Measurements from ENCODE around the gene PITX2. TPM values are rescaled to one million over a fixed set of nuclear protein-coding genes. Genes with fewer than 3 reads are reported as not detected.
A peak's percentile ranks its signal among the peaks of the same experiment; 100 is the strongest.
"Not testable (repeated sequence)": the region's sequence is repeated elsewhere in the genome, so short reads cannot be mapped to it uniquely, and the experiment has no call there.

The PITX2 gene
- total and polyA plus RNA-seq, 8 donors = 0.09 to 0.16 TPM; not detected in 6

DNA sequence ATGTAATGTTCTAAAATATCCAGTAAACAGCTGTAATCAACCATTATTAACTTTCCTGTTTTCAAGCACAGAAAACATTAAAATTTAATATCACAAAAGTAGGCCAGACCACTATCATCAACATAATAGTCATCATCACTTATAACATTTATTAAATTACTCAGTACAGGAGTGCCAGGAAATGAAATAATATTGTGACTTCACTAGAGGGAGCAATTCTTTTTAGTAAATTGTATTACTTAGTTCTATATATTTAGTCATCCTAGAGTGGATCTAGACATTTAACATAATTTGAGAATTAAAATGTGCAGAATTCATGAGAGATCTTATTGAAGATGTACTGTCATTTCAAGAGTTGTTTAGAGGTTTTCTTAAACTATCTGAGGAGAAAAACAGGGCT lies 33.6 kb downstream of the PITX2 start:
- no peak for TF ChIP-seq CTCF (IDR thresholded peaks at IDR 0.05)
- H3K9me3 ChIP-seq = no peaks in the 10 kb centered on the region
- no peak overlapping the region for H3K27ac ChIP-seq
- peaks cover 0 to 6% (median 2%) of the 10 kb centered on the region in 4 donors for H3K27me3 ChIP-seq
- H3K36me3 ChIP-seq = no peaks in the 10 kb centered on the region
- ATAC-seq (no peak), DNase-seq (no peak), FAIRE-seq (no peak)
- intact Hi-C loops (cut with DNase I) = no loop called here
- no peak overlapping the region for H3K4me3 ChIP-seq
- no peaks in the 10 kb centered on the region for H3K4me1 ChIP-seq

DNA sequence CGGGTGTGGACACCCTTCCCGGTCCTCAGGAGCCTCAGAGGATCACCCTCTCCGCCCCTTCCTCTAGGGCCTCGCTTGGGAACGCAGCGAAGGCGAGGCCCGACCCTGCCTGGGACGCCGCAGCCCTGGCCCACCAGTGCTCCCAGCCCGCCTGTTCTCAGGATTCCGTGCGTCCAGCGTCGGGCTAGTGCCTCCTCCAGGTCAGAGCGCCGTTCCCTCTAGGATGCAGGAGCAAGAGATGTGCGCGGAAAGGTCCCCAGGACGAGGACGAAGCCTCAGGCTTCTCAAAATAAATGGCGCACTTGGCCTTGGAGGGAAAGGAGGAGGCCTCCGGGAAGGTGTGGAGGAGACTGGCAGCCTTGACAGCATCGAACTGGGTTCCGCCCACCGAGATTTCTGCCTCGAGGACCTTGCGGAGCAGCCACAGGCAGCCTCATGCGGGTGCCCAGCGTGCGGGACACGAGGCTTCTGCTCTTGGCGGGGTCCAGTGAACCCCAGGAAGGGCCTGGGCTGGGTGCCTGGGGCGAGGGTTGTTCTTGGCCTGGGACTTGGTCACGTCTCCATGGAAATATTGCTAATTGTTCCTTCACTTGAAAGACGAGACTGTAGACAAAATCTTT lies 35.1 kb downstream of the PITX2 start:
- ATAC-seq = no peak
- intact Hi-C loops (cut with DNase I) = no loop called here
- peak in 1 of 6 donors; percentile 52 for DNase-seq
- WGBS, 2 donors = 82 to 85% methylated on average over 36 of the region's 36 CpGs
- Histone ChIP-seq H3K27me3 (peaks cover 0 to 6% (median under 1%) of the 10 kb centered on the region in 4 donors), H3K4me1 (no peaks in the 10 kb centered on the region), H3K9me3 (no peaks in the 10 kb centered on the region), H3K27ac (no peak overlapping the region), H3K4me3 (no peak overlapping the region), H3K36me3 (no peaks in the 10 kb centered on the region)
- no peak for FAIRE-seq
- TF ChIP-seq CTCF (IDR thresholded peaks at IDR 0.05) = no peak

GRCh38 chr4:110586131-110586850 lies 36.6 kb downstream of the PITX2 start:
- ATAC-seq = peak in 3 of 4 donors; percentile 65 to 75 (median 70)
- DNase-seq = no peak
- 21 to 26% methylated on average over 7 of the region's 7 CpGs for WGBS, 2 donors
- no peak for FAIRE-seq
- Histone ChIP-seq H3K4me1 (no peaks in the 10 kb centered on the region), H3K9me3 (no peaks in the 10 kb centered on the region), H3K27ac (no peak overlapping the region), H3K36me3 (no peaks in the 10 kb centered on the region), H3K4me3 (no peak overlapping the region), H3K27me3 (no peaks in the 10 kb centered on the region)
- intact Hi-C loops (cut with DNase I) = no loop called here
- TF ChIP-seq CTCF (IDR thresholded peaks at IDR 0.05) = peak in 1 of 4 donors; percentile 20

DNA sequence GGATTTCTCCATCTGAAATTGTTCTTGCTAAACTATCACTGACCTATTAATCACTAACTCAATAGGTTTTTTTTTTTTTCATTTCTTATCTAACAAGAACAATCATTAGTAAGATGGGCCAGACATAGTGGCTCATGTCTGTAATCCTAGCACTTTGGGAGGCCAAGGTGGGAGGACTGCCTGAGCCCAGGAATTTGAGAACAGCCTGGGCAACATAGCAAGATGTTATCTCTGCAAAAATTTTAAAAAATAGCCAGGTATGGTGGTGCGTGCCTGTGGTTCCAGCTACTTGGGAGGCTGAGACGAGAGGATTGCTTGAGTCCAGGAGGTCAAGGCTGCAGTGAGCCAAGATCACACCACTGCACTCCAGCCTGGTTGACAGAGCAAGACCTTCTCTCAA lies 46.2 kb downstream of the PITX2 start:
- WGBS, 2 donors = 81 to 90% methylated on average over 2 of the region's 2 CpGs
- H3K4me1 ChIP-seq; intact Hi-C loops (cut with DNase I); H3K9me3 ChIP-seq; H3K4me3 ChIP-seq; H3K27ac ChIP-seq; ATAC-seq; DNase-seq; FAIRE-seq; H3K27me3 ChIP-seq; H3K36me3 ChIP-seq: not testable (repeated sequence)

Other genes with a start within 250 kb of the PITX2 start
- 1 to 10 TPM in 2 of 6 donors, under 1 TPM in 4; 0.64 to 2.3 (median 0.75) TPM for gene ENPEP, start 146.9 kb downstream of the PITX2 start, total RNA-seq
- 1 to 10 TPM in 1 of 2 donors, under 1 TPM in 1; 0.27 to 3.1 TPM for gene ENPEP, start 146.9 kb downstream of the PITX2 start, polyA plus RNA-seq

Measured in pancreas (tissue), 10 donors.